HEK293 (cell line): ENCODE results near the gene DRICH1.

Experiments
- CTCF ChIA-PET: fragments of 350-600 bp; formaldehyde crosslinking; extraction: SDS; loops from one replicate; lab custom pipeline; 2021; ENCODE audit warnings: antibody characterized with exemption; lab: Yijun Ruan, JAX
- POLR2A ChIA-PET: fragments of 300-600 bp; formaldehyde crosslinking; extraction: SDS; loops from one replicate; lab custom pipeline; 2020; ENCODE audit warnings: antibody characterized with exemption, inconsistent platforms; lab: Yijun Ruan, JAX
- H3K27ac ChIP-seq: fragments of 200-500 bp; sonication (Bioruptor generic); 2 replicates; pipeline ENCODE4 v1.5.1; 2014; ENCODE audit warnings: low read depth, low read length, control low read depth, inconsistent platforms; ENCODE audit errors: extremely low read depth
- H3K36me3 ChIP-seq, 2 experiments: fragments of 200-500 bp in 1 of 2; sonication (Bioruptor generic) in 1 of 2; 1 replicate in 1 of 2; 2 replicates in 1 of 2; pipeline ENCODE4 v1.5.1; 2014 to 2017; ENCODE audit warnings: inconsistent platforms in 2 of 2, low read length in 2 of 2; ENCODE audit not compliant: control insufficient read depth in 2 of 2, insufficient read depth in 1 of 2
- H3K4me1 ChIP-seq: fragments of 200-500 bp; sonication (Bioruptor generic); 2 replicates; pipeline ENCODE4 v1.5.1; 2014; ENCODE audit warnings: mild to moderate bottlenecking, low read length, inconsistent platforms; ENCODE audit not compliant: control insufficient read depth, insufficient read depth
- H3K4me3 ChIP-seq: 2 replicates; pipeline ENCODE4 v1.5.1; 2011; ENCODE audit warnings: low read depth, mild to moderate bottlenecking, control low read depth, low read length, moderate library complexity
- H3K9me3 ChIP-seq: fragments of 200-500 bp; sonication (Bioruptor generic); 2 replicates; pipeline ENCODE4 v1.5.1; 2014; ENCODE audit warnings: low read depth, low read length, inconsistent platforms; ENCODE audit not compliant: control insufficient read depth, insufficient read depth
- AEBP2 ChIP-seq: fragments of 450-650 bp; formaldehyde crosslinking; IDR thresholded peaks from 2 replicates; pipeline ENCODE4 v1.5.1; 2016; ENCODE audit warnings: missing biosample characterization, missing genetic modification characterization, borderline replicate concordance
- GLIS1 ChIP-seq: fragments of 450-650 bp; formaldehyde crosslinking; IDR thresholded peaks from 2 replicates; pipeline ENCODE4 v1.5.1; 2016; ENCODE audit warnings: missing biosample characterization, missing genetic modification characterization
- PRDM1 ChIP-seq: fragments of 450-650 bp; formaldehyde crosslinking; IDR thresholded peaks from 2 replicates; pipeline ENCODE4; 2016; ENCODE audit warnings: missing biosample characterization, missing genetic modification characterization
- PRDM4 ChIP-seq: fragments of 450-650 bp; formaldehyde crosslinking; IDR thresholded peaks from 2 replicates; pipeline ENCODE4 v1.5.1; 2017; ENCODE audit warnings: missing biosample characterization, missing genetic modification characterization
- TCF7L2 ChIP-seq: IDR thresholded peaks from 2 replicates; pipeline ENCODE4 v1.6.1; 2011; ENCODE audit warnings: low read depth, mild to moderate bottlenecking, inconsistent platforms, low read length, moderate library complexity, borderline replicate concordance
- TSHZ1 ChIP-seq: fragments of 450-650 bp; formaldehyde crosslinking; IDR thresholded peaks from 2 replicates; pipeline ENCODE4 v1.5.1; 2016; ENCODE audit warnings: missing biosample characterization, missing genetic modification characterization, borderline replicate concordance
- YY2 ChIP-seq: fragments of 450-650 bp; formaldehyde crosslinking; IDR thresholded peaks from 2 replicates; pipeline ENCODE4 v1.5.1; 2016; ENCODE audit warnings: missing biosample characterization, missing genetic modification characterization
- ZBTB21 ChIP-seq: fragments of 450-650 bp; formaldehyde crosslinking; IDR thresholded peaks from 2 replicates; pipeline ENCODE4 v1.5.1; 2017; ENCODE audit warnings: missing biosample characterization, missing genetic modification characterization
- ZNF112 ChIP-seq: fragments of 450-650 bp; formaldehyde crosslinking; IDR thresholded peaks from 2 replicates; pipeline ENCODE4 v1.5.0; 2017; ENCODE audit warnings: missing biosample characterization, missing genetic modification characterization
- ZNF148 ChIP-seq: fragments of 450-650 bp; formaldehyde crosslinking; IDR thresholded peaks from 2 replicates; pipeline ENCODE4 v1.5.0; 2017; ENCODE audit warnings: missing biosample characterization, missing genetic modification characterization, borderline replicate concordance
- ZNF184 ChIP-seq: fragments of 450-650 bp; IDR thresholded peaks from 2 replicates; pipeline ENCODE4 v1.5.1; 2018; ENCODE audit warnings: missing biosample characterization, mild to moderate bottlenecking, missing genetic modification characterization
- ZNF211 ChIP-seq: fragments of 450-650 bp; formaldehyde crosslinking; IDR thresholded peaks from 2 replicates; pipeline ENCODE4 v1.5.1; 2016; ENCODE audit warnings: low read depth, missing biosample characterization, missing genetic modification characterization
- ZNF354C ChIP-seq: fragments of 450-650 bp; formaldehyde crosslinking; IDR thresholded peaks from 2 replicates; pipeline ENCODE4 v1.5.1; 2016; ENCODE audit warnings: missing biosample characterization, missing genetic modification characterization, low read depth, borderline replicate concordance
- ZNF423 ChIP-seq: fragments of 450-650 bp; formaldehyde crosslinking; IDR thresholded peaks from 2 replicates; pipeline ENCODE4 v1.5.1; 2016; ENCODE audit warnings: missing biosample characterization, missing genetic modification characterization
- ZNF473 ChIP-seq: fragments of 450-650 bp; formaldehyde crosslinking; IDR thresholded peaks from 2 replicates; pipeline ENCODE4 v1.5.1; 2017; ENCODE audit warnings: missing biosample characterization, missing genetic modification characterization
- ZNF555 ChIP-seq: fragments of 450-650 bp; formaldehyde crosslinking; conservative IDR thresholded peaks from 2 replicates; pipeline ENCODE4 v1.5.1; 2017; ENCODE audit warnings: missing biosample characterization, mild to moderate bottlenecking, missing genetic modification characterization, inconsistent platforms
- ZNF768 ChIP-seq: fragments of 450-650 bp; formaldehyde crosslinking; IDR thresholded peaks from 2 replicates; pipeline ENCODE4 v1.5.1; 2018; ENCODE audit warnings: missing biosample characterization, mild to moderate bottlenecking, missing genetic modification characterization
- ZNF792 ChIP-seq: fragments of 450-650 bp; formaldehyde crosslinking; IDR thresholded peaks from 2 replicates; pipeline ENCODE4 v1.5.1; 2016; ENCODE audit warnings: missing biosample characterization, missing genetic modification characterization
- TF ChIP-seq, protein P1 (sequence below): fragments of 450-650 bp; formaldehyde crosslinking; IDR thresholded peaks from 2 replicates; pipeline ENCODE4 v1.5.1; 2016; ENCODE audit warnings: missing biosample characterization, missing genetic modification characterization
- TF ChIP-seq, protein P2 (sequence below): fragments of 450-650 bp; formaldehyde crosslinking; IDR thresholded peaks from 2 replicates; pipeline ENCODE4 v1.5.1; 2017; ENCODE audit warnings: missing biosample characterization, missing genetic modification characterization

Gene DRICH1

GRCh38 chr22:23655891-23656475 is 23.9 kb upstream of the DRICH1 start:
- ChIA-PET CTCF (no interaction called here), POLR2A (no interaction called here)
- Histone ChIP-seq H3K27ac (no peak overlapping the region), H3K9me3 (no peaks in the 10 kb centered on the region), H3K4me3 (no peak overlapping the region), H3K4me1 (no peaks in the 10 kb centered on the region), H3K36me3 (peaks cover 26 to 54% of the 10 kb centered on the region in 2 experiments; a peak in 2 of 3 replicates)
- no peak for TF ChIP-seq AEBP2 (tag by site-specific recombination)
- TF ChIP-seq ZNF184, result no peak
- TF ChIP-seq TSHZ1 (tag by site-specific recombination), result no peak
- peak; percentile 81 for TF ChIP-seq GLIS1 (tag by site-specific recombination)

- Histone ChIP-seq H3K9me3 (no peaks in the 10 kb centered on the region), H3K36me3 (peaks cover 8 to 33% of the 10 kb centered on the region in 2 experiments; a peak in 2 of 3 replicates), H3K27ac (no peak overlapping the region), H3K4me1 (no peaks in the 10 kb centered on the region), H3K4me3 (no peak overlapping the region)
- CTCF ChIA-PET, result interaction anchor here (0.5 kb wide), 1 partner anchor 8 kb away, joined by 5 read pairs; no protein-coding TSS in a partner anchor
- POLR2A ChIA-PET, result no interaction called here
- TF ChIP-seq ZNF211 (tag by site-specific recombination), result no peak
- no peak for TF ChIP-seq ZNF148 (tag by site-specific recombination)
- no peak for TF ChIP-seq ZNF112
- no peak for TF ChIP-seq PRDM4 (tag by site-specific recombination)
- TF ChIP-seq ZNF555 (tag by site-specific recombination), result no peak
- TF ChIP-seq YY2 (tag by site-specific recombination), result no peak
- TF ChIP-seq ZNF423 (tag by site-specific recombination), result no peak
- TF ChIP-seq TCF7L2, result no peak
- no peak for TF ChIP-seq ZNF354C (tag by site-specific recombination)
- TF ChIP-seq ZNF768 (tag by site-specific recombination), result no peak
- no peak for TF ChIP-seq ZNF473
- TF ChIP-seq, protein P1, sequence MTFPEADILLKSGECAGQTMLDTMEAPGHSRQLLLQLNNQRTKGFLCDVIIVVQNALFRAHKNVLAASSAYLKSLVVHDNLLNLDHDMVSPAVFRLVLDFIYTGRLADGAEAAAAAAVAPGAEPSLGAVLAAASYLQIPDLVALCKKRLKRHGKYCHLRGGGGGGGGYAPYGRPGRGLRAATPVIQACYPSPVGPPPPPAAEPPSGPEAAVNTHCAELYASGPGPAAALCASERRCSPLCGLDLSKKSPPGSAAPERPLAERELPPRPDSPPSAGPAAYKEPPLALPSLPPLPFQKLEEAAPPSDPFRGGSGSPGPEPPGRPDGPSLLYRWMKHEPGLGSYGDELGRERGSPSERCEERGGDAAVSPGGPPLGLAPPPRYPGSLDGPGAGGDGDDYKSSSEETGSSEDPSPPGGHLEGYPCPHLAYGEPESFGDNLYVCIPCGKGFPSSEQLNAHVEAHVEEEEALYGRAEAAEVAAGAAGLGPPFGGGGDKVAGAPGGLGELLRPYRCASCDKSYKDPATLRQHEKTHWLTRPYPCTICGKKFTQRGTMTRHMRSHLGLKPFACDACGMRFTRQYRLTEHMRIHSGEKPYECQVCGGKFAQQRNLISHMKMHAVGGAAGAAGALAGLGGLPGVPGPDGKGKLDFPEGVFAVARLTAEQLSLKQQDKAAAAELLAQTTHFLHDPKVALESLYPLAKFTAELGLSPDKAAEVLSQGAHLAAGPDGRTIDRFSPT (tag by site-specific recombination), result no peak
- no peak for TF ChIP-seq PRDM1 (tag by site-specific recombination)
- TF ChIP-seq, protein P2, sequence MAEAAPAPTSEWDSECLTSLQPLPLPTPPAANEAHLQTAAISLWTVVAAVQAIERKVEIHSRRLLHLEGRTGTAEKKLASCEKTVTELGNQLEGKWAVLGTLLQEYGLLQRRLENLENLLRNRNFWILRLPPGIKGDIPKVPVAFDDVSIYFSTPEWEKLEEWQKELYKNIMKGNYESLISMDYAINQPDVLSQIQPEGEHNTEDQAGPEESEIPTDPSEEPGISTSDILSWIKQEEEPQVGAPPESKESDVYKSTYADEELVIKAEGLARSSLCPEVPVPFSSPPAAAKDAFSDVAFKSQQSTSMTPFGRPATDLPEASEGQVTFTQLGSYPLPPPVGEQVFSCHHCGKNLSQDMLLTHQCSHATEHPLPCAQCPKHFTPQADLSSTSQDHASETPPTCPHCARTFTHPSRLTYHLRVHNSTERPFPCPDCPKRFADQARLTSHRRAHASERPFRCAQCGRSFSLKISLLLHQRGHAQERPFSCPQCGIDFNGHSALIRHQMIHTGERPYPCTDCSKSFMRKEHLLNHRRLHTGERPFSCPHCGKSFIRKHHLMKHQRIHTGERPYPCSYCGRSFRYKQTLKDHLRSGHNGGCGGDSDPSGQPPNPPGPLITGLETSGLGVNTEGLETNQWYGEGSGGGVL, result no peak
- no peak for TF ChIP-seq ZNF792 (tag by site-specific recombination)
- no peak for TF ChIP-seq ZBTB21 (tag by site-specific recombination)
Observed at GRCh38 chr22:23652711-23653110, 20.6 kb upstream of the DRICH1 start.
